Measurements from ENCODE around the gene KRT2.

Gene KRT2

DNA sequence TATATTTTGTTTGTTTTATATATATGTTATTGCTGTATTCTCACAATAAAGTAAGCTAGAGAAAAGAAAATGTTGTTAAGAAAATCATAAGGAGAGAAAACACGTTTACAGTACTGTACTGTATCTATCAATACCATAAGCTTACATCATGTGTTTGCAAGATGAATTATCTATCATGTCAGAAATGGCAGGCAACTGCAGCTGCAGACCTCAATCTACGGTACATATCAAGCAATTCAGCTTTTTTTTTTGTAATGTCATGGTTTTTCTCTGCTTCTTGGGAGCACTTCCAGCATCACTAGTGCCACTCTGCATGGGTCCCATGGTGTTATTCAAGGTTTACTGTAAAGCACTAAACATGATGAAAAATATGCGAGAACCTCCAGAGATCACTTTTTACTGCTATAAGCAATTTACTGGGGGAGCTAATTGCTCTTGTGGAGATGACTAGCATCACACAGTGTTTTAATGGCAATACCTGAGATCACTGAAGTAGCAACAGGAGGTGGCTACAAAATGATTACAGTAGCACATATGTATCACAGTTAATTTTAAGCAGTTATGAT is 9.0 kb upstream of the KRT2 start:
- TF ChIP-seq SIN3A (IDR thresholded peaks at IDR 0.05; ENCODE audit: borderline replicate concordance, insufficient read depth, low read length) = no peak
- no peak for TF ChIP-seq POLR2AphosphoS5 (IDR thresholded peaks at IDR 0.05; ENCODE audit: low read depth, low read length)
- no peak for TF ChIP-seq TAF1 (IDR thresholded peaks at IDR 0.05; ENCODE audit: borderline replicate concordance, insufficient read depth, low read length)
- TF ChIP-seq, protein P1, sequence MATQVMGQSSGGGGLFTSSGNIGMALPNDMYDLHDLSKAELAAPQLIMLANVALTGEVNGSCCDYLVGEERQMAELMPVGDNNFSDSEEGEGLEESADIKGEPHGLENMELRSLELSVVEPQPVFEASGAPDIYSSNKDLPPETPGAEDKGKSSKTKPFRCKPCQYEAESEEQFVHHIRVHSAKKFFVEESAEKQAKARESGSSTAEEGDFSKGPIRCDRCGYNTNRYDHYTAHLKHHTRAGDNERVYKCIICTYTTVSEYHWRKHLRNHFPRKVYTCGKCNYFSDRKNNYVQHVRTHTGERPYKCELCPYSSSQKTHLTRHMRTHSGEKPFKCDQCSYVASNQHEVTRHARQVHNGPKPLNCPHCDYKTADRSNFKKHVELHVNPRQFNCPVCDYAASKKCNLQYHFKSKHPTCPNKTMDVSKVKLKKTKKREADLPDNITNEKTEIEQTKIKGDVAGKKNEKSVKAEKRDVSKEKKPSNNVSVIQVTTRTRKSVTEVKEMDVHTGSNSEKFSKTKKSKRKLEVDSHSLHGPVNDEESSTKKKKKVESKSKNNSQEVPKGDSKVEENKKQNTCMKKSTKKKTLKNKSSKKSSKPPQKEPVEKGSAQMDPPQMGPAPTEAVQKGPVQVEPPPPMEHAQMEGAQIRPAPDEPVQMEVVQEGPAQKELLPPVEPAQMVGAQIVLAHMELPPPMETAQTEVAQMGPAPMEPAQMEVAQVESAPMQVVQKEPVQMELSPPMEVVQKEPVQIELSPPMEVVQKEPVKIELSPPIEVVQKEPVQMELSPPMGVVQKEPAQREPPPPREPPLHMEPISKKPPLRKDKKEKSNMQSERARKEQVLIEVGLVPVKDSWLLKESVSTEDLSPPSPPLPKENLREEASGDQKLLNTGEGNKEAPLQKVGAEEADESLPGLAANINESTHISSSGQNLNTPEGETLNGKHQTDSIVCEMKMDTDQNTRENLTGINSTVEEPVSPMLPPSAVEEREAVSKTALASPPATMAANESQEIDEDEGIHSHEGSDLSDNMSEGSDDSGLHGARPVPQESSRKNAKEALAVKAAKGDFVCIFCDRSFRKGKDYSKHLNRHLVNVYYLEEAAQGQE (IDR thresholded peaks at IDR 0.05; ENCODE audit: insufficient read depth in 1 of 2, low read depth in 2 of 2, low read length in 2 of 2) = no peak
- TF ChIP-seq FOXP2 (optimal IDR thresholded peaks at IDR 0.05; ENCODE audit: borderline replicate concordance, extremely low read depth, extremely low read length, insufficient read depth) = no peak

DNA sequence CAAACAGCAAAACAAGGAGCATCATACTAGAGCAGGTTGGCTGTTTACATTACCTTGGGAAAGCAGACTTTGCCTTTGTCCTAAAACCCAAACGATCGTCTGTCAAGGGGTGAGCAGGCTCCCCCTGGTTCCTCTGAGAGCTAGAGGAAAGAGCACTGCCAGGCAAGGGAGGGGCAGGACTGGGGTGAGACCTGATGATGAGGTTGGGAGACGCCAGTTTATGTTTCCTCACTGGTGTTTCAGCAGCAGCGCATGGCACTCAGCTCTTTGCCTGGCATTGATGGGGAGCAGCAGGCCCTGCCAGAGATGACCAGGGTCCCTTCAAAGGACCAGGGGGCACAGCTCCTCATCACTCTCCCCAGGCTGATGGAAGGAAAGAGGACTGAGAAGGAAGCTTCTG is 7.9 kb upstream of the KRT2 start:
- TF ChIP-seq, protein P1 (IDR thresholded peaks at IDR 0.05; ENCODE audit: insufficient read depth in 1 of 2, low read depth in 2 of 2, low read length in 2 of 2) = no peak
- no peak for TF ChIP-seq POLR2AphosphoS5 (IDR thresholded peaks at IDR 0.05; ENCODE audit: low read depth, low read length)
- TF ChIP-seq TAF1 (IDR thresholded peaks at IDR 0.05; ENCODE audit: borderline replicate concordance, insufficient read depth, low read length) = no peak
- no peak for TF ChIP-seq FOXP2 (optimal IDR thresholded peaks at IDR 0.05; ENCODE audit: borderline replicate concordance, extremely low read depth, extremely low read length, insufficient read depth)
- TF ChIP-seq SIN3A (IDR thresholded peaks at IDR 0.05; ENCODE audit: borderline replicate concordance, insufficient read depth, low read length) = no peak

DNA sequence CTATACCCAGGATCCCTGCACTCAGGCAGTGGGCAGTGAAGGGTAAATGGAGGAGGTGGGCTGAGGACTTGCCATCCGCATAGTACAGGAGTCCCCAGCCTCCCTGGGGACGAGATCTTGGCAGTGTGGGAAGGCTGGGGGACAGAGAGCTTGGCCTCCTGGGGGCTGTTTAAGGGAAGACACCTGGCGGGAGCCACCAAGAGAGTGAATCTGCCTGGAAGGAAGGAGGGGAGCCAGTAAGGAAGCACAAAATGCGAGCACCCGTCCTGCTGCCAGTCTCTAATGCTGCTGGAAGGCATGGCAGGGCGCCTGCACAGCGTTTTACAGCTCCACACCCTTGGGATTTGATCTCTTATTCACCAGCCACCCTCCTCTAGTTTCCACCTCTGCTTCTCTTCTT is 7.4 kb upstream of the KRT2 start:
- no peak for TF ChIP-seq POLR2AphosphoS5 (IDR thresholded peaks at IDR 0.05; ENCODE audit: low read depth, low read length)
- TF ChIP-seq SIN3A (IDR thresholded peaks at IDR 0.05; ENCODE audit: borderline replicate concordance, insufficient read depth, low read length) = no peak
- no peak for TF ChIP-seq TAF1 (IDR thresholded peaks at IDR 0.05; ENCODE audit: borderline replicate concordance, insufficient read depth, low read length)
- TF ChIP-seq, protein P1 (IDR thresholded peaks at IDR 0.05; ENCODE audit: insufficient read depth in 1 of 2, low read depth in 2 of 2, low read length in 2 of 2) = no peak
- no peak for TF ChIP-seq FOXP2 (optimal IDR thresholded peaks at IDR 0.05; ENCODE audit: borderline replicate concordance, extremely low read depth, extremely low read length, insufficient read depth)

DNA sequence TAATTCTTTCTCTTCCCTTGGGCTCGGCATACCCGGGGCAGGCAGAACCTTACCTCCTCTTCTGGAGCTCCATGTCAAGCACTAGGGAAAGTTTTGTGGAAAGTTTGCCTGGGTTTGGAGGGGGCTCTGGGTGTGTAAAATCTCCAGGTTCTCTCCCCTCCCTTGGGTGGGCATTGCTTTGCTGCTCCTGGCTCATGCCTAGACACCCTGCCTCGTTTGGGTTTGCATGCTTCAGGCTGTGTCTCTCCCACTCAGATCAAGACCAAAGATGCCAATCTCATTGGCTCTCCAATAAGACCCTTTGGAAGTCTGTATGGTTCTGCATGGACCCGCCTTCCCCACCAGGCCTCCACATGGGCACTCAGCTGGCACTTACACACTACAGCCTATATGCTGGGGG is 6.2 kb upstream of the KRT2 start:
- TF ChIP-seq, protein P1 (IDR thresholded peaks at IDR 0.05; ENCODE audit: insufficient read depth in 1 of 2, low read depth in 2 of 2, low read length in 2 of 2) = no peak
- TF ChIP-seq TAF1 (IDR thresholded peaks at IDR 0.05; ENCODE audit: borderline replicate concordance, insufficient read depth, low read length) (no peak), SIN3A (IDR thresholded peaks at IDR 0.05; ENCODE audit: borderline replicate concordance, insufficient read depth, low read length) (no peak), FOXP2 (optimal IDR thresholded peaks at IDR 0.05; ENCODE audit: borderline replicate concordance, extremely low read depth, extremely low read length, insufficient read depth) (no peak), POLR2AphosphoS5 (IDR thresholded peaks at IDR 0.05; ENCODE audit: low read depth, low read length) (no peak)
